Gastrocnemius medialis (tissue), 4 donors: ENCODE results near the gene EIF2AK3.
"Not testable (repeated sequence)": the region's sequence is repeated elsewhere in the genome, so short reads cannot be mapped to it uniquely, and the experiment has no call there.

Experiments used
- CTCF ChIP-seq, 5 experiments: fragments of 450-650 bp in 3 of 5; fragments of 200-600 bp in 2 of 5; sonication (generic) in 2 of 5; IDR thresholded peaks in 4 of 5; conservative IDR thresholded peaks in 1 of 5; 1 replicate in 4 of 5; 2 replicates in 1 of 5; pipeline ENCODE4 v1.5.1; 2016 to 2019; ENCODE audit warnings: antibody characterized with exemption in 5 of 5, mild to moderate bottlenecking in 3 of 5, moderate library complexity in 3 of 5
- POLR2A ChIP-seq, 2 donors: fragments of 450-650 bp; IDR thresholded peaks; one replicate each; pipeline ENCODE4 v1.6.1; 2017; ENCODE audit warnings: antibody characterized with exemption in 2 of 2, mild to moderate bottlenecking in 2 of 2, moderate library complexity in 2 of 2

- not testable (repeated sequence) for TF ChIP-seq CTCF (IDR thresholded peaks at IDR 0.05 in 4 of 5, conservative IDR thresholded peaks at IDR 0.05 in 1 of 5); POLR2A (IDR thresholded peaks at IDR 0.05)
Measured at GRCh38 chr2:88546291-88546690, 81.0 kb downstream of the EIF2AK3 start.
